ENCODE data around the gene ADGRA1.

DNA sequence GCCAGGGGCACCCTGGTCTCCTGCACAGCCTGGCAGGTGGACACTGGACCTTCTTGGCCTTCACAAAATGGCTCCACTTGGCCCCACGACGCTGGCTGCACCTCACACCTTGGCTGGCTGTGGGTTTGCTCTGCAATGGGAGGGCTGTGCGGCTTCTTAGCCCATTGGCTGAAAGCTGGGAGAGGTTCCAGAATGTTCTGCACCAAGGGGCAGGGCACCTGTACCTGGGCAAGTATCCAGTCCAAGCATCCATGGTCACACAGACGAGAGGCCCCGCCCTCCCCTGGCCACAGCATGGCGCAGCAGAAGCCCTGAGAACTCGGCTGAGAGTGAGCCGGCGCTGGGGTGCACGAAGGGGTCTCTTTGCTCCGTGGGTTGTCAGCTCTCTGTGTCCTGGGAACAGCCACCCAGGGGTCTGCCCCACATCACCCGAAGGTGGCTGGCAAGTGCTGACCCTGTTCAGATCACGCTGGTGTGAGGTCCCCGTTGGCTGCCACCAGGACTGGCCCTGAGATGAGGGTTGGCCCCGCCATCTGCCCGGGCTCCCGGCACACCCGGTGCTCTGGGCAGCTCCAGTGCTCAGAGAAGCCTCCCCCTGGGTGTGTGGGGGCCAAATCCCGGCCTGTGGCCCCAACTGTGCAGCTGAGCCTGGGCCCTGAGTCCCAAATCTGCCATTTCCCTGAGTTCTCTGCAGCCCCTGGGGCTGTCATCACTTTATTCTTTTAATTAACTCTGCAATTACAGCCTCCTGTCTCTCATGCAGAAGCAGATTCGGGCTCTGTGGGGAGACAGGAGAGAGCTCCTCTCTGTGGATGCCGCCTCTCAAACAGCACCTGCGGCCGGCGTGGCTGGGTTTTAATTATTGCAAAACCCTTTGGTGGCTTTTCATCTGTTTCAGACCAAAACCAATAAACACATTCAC lies 19.4 kb upstream of the ADGRA1 start:
- TF ChIP-seq FOXK2 (IDR thresholded peaks at IDR 0.05) (no peak), SP1 (IDR thresholded peaks at IDR 0.05) (no peak), BHLHE40 (IDR thresholded peaks at IDR 0.05; ENCODE audit: borderline replicate concordance) (no peak), TARDBP (IDR thresholded peaks at IDR 0.05) (no peak), LEF1 (IDR thresholded peaks at IDR 0.05; ENCODE audit: borderline replicate concordance) (no peak), L3MBTL2 (conservative IDR thresholded peaks at IDR 0.05) (no peak), ELF4 (IDR thresholded peaks at IDR 0.05) (no peak), FOXA1 (IDR thresholded peaks at IDR 0.05) (no peak), NFRKB (IDR thresholded peaks at IDR 0.05) (no peak), SUZ12 (IDR thresholded peaks at IDR 0.05) (no peak), PKNOX1 (IDR thresholded peaks at IDR 0.05) (no peak), HDGF (IDR thresholded peaks at IDR 0.05; ENCODE audit: borderline replicate concordance) (no peak), CTBP1 (IDR thresholded peaks at IDR 0.05; ENCODE audit: borderline replicate concordance) (no peak), FOXM1 (IDR thresholded peaks at IDR 0.05; ENCODE audit: borderline replicate concordance) (no peak)

All from HEK293T (cell line).